Cardiac septum (tissue), 1 donor: Measurements from ENCODE around the gene SPR. TPM values are rescaled to one million over a fixed set of nuclear protein-coding genes. Genes with fewer than 3 reads are reported as not detected.
A peak's percentile ranks its signal among the peaks of the same experiment; 100 is the strongest.

Experiments used
- DNase-seq: peaks from one replicate; pipeline ENCODE4 v3.0.0-alpha.2; 2020; ENCODE audit warnings: low spot score
- intact Hi-C: fragments of 100-400 bp; cut with DNase I; formaldehyde crosslinking; loops from one replicate; pipeline ENCODE4 v1.14.0; 2022
- total RNA-seq: library from RNA; stranded (reverse); fragmentation: NEBNext Ultra II Directional; extraction: Animal tissue kit (Norgen Biotek cat#: 25700); gene quantifications from one replicate; pipeline ENCODE4 v1.2.1, GENCODE V29; 2021
- donor health status: DM: no; HTN: no; CAD: no.

SPR gene
- total RNA-seq, 1 donor from 2014 or later, result 35.4 TPM

DNA sequence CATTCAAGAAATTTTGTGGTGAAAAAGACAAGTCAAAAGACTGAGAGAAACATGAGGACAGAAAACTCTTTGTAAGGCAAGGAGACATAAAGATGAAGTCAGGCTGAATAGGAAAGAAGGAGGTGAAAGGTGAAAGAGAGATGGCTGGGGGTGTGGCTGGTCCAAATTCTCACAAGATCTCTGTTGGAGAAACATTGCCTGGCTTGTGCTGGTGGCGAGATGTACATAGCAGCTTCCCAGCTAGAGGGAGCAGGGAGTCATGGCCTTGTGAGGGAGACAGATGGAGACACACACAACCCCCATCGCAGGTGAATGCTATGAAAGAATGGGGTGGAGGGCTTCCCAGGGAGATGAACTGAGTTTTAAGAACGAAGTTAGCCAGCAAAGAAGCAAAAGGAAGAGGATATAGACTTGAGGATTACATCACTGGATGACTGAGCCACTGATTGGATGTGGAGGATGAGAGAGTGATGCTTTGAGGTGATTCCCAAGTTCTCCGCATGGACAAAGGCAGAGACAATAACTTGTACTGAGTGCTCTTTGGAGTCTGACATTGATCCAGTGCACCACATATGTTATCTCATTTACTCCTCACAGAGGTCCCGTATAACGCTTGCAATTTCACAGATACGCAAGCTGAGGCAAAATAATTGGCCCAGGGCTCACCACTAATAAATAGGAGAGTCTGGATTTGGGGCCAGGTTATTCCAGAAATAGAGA, 26.4 kb downstream of the SPR start:
- no peak for DNase-seq
- intact Hi-C loops, result no loop called here

DNA sequence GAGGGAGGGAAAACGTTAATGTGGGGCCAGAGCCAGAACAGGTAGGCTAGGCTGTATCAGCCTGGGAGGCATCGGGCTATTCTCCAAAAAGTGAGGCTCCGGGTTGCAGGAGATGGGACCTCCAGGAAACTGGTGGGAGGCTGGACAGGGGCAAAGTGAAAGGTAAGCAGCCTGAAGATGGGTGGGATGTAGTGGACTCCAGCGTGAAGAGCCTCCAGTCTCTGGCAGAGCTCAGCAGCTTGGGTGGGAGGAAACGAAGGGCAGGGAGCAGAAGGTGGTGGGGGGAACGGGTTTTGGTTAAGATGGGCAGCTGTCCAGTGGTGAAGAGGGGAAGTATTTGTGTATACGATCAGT, 27.0 kb downstream of the SPR start:
- intact Hi-C loops, result no loop called here
- no peak for DNase-seq

GRCh38 chr2:72914589-72915319, 27.5 kb downstream of the SPR start:
- DNase-seq, result no peak
- intact Hi-C loops, result no loop called here

DNA sequence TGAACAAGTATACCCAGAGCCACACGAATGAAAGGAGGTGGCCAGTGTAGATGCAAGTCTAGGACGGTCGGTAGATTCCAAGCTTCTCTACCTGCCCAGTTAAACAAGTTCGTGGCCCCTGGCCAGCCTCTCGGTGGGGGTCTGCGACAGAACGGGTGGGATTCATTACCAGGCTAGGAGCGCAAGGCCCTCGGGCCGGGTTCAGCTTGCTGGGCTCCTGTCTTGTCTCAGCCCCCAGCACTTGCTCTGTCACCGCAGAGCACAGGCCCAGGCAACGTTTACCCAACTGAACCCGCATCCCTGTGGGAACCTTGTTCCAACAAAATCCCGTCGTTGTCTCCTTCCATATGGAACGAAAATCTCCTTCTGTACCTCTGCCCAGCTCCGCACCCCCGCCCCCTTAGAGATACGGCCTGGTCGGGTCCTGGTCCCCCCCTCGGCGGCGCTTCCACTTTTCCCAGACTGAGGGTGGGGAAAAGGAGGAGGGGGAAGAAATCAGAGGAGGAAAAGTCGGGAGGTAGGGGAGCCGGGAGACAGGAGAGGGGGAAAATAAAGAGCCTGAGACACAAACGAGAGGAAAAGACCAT, 28.2 kb downstream of the SPR start:
- intact Hi-C loops, result no loop called here
- no peak for DNase-seq

DNA sequence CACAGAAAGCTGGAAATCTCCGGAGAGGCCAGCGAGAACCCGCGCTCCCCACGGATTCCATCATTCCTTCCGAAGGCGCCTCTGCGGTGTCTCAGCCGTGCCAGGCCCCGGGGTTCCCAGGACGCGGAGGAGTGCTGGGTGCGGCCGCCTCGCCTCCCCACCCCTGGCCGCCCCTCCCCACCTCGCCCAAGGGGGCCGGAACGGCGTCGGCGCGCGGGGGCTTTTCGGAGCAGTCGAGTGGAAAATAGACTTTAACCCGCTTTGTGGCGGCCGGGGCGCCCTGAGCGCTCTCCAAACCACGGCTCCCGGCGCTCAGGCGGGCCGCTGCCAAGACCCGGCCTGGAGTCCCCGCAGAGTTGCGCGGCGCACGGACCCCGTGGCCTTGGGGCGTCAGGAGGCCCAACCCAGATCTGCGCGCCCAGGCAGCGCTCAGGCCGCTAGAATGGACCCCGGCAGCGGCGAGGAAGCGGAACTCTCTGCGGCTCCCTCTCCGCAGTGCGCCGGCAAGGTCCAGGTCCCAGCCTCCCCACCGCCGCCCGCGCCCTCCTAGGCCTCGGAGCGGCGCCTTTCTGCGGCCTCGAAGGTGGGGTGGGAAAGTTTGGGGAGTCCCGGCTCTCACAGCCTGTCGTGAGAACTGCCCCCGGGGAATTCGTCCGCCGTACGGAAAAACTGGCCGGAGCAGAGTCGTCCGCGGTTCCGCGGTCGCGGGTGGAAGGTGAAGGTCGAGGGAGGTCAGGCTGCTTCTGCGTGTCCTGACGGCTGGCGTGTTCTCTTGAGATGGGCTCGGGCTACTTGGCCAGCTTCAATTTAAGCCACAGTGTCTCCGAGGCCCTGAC, 28.9 kb downstream of the SPR start:
- DNase-seq, result peak; percentile 74
- intact Hi-C loops, result no loop called here

GRCh38 chr2:72916743-72917137, 29.5 kb downstream of the SPR start:
- intact Hi-C loops, result no loop called here
- no peak for DNase-seq

- intact Hi-C loops, result no loop called here
Measured at GRCh38 chr2:72917138-72917876, 30.1 kb downstream of the SPR start, which contains the start of gene EMX1. Gene EMX1, plus strand, starts transcription at chr2:72917519. Its CDS starts 334 bp downstream, at chr2:72917853.

DNA sequence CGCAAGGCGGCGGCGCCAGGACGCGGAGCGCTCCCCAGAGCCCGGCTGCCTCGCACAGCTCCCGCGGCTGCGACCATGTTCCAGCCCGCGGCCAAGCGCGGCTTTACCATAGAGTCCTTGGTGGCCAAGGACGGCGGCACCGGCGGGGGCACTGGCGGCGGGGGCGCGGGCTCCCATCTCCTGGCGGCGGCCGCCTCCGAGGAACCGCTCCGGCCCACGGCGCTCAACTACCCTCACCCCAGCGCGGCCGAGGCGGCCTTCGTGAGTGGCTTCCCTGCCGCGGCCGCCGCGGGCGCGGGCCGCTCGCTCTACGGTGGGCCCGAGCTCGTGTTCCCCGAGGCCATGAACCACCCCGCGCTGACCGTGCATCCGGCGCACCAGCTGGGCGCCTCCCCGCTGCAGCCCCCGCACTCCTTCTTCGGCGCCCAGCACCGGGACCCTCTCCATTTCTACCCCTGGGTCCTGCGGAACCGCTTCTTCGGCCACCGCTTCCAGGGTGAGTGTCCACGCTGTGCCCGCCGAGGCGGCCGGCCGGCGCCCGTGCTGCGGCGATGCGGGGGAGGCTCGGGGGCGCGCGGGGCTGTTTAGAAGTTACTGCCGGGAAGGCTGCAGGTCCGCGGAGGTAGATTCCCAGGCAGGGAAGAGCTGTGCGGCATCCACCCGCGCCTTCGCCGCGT, 30.8 kb downstream of the SPR start:
- DNase-seq, result no peak
- intact Hi-C loops, result no loop called here

More at GRCh38 chr2:72917138-72917876, 30.1 kb downstream of the SPR start, which contains the start of gene EMX1:
- peak; percentile 69 for DNase-seq

- intact Hi-C loops, result no loop called here
- peak; percentile 63 for DNase-seq
Measured at GRCh38 chr2:72919414-72920317, 32.5 kb downstream of the SPR start.

DNA sequence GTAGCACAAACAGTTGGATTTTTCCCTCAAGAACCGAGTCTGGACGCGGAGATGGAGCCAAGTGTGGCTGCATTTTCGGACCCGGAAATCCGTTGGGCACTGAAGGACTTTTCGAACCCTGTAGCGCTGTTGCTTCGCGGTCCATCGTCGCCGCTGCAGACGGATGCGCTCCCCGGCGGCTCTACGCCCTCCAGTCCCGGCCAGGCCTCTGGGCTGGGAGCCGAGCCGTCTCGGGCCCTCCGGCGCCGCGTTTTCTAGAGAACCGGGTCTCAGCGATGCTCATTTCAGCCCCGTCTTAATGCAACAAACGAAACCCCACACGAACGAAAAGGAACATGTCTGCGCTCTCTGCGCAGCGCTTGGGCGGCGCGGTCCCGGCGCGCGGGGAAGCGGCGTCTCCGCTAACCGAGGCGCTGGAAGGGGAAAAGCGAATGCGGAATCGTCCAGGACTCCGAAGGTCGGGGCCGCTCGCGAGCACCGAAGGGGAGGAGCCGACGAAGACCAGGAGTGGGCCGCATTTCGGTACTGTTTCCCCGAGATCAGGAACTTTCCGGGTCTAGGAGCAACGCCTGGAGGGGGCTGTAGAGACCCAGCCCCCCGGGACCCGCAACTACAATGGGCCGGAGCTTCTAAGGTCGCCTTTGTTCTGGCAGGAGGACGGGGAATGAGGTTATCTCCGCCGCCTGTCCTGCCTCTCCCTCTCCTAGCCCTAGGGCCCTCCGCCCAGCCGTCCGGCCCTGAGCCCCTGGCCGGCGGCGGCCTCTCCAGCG, 33.3 kb downstream of the SPR start:
- DNase-seq, result no peak
- intact Hi-C loops, result no loop called here

- no peak for DNase-seq
- intact Hi-C loops, result no loop called here
Measured at GRCh38 chr2:72921088-72921851, 34.1 kb downstream of the SPR start.

DNA sequence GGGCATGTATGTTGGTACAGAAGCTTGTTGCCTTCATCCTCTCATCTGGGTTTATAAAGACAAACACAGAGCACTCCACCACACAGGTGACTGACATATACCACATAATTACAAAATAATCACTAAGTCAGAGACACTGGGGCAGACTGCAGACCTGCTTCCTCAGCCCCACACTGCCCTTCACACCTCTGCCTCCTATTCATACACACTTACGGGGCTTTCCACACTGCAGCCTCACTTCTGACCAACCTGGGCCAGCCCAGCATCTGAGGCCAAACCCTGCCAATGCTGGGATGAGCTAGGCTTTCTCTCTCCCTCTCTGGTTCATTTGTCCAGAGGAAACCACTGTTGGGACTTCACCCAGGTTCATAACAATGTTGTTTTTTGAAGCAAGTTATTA, 34.6 kb downstream of the SPR start:
- DNase-seq, result no peak
- intact Hi-C loops, result no loop called here

DNA sequence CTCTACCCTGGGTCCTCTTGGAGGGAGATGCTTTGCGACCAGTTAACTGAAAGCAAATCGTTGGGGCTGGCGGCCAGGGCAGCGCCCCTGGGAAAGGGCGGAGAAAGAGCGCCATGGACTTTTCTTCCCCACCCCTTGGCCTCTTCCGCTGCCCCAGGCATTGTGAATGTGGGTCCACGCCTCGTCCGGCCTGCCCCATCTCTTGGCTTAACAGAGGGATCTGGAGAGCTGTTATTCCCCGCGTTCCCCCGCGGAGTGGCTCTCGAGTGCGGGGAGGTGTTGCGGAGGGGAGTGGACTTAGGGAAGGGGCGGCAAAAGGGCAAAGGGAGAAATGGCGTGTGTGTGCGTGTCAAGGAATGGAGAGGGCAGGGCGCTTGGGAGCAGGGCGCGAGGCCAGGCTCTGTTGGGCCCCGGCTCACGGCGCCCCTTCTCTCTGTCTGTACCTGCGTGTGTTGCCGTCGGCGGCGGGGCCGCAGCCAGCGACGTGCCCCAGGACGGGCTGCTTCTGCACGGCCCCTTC, 36.7 kb downstream of the SPR start:
- intact Hi-C loops, result no loop called here
- no peak for DNase-seq

DNA sequence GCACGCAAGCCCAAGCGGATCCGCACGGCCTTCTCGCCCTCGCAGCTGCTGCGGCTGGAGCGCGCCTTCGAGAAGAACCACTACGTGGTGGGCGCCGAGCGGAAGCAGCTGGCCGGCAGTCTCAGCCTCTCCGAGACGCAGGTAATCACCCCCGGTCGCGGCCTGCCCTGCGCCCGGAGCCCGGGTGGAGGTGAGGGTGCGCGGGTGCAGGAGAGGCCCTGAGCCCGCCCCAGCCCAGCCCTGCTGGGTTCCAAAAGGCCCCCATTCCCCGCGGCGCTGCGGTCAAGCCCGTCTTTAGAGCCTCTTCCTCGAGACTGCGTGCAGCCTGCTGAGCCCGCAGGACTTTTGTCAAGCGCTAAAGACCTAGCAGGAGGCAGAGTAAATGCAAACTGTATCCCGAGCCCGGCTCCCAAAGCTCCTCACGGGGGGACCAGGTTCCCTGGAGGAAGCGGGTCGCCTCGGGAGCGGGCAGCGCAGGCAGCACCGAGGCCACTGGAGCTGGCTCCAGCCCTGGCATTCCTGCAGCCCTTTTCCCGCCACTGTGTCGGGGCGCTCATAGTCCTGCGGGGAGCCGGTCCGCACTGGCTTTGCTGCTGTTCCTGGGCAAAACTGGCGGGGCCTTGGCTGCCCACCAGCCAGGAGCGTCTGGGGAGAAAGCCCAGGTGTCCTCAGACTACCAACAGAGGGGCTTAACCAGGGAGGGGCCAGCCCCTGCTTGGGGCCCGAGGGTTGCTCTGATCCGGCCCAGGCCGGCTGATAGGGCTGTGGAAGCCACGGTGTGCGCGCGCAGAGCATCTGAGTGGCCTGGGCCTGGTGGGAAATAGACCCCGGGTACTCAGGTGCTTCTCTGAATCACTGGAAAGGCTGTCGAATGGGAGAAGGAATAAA, 37.4 kb downstream of the SPR start:
- DNase-seq, result peak; percentile 70
- intact Hi-C loops, result no loop called here

DNA sequence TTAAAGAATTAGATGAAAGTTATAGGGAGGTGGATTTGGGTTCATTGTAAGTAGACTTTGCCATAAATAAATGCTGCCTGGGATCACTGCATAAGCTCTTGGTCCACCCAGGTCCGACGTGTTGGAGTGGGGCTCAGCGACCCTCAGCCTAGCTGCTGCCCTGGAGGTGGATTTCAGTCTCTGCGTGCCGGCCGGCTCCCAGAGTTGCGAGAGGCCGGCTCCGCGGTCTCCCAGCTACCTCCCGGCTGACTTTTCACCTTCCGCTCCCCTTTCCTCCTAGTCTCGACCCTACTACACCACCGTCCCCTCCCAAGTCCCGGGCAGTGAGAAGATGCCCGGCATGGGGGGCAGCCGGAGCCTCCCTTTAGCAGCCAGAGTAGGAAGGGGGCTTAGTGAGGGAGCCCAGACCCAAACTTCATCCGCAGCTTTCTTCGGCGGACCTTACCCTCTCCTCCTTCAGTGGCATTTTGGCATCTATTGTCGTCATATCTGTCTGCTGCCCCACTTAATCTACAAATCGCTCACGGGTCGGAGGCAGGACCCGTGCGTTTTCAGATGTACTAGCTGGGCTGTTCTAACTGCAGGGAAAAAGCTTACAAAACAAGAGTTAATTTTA, 38.2 kb downstream of the SPR start:
- intact Hi-C loops, result no loop called here
- DNase-seq, result peak; percentile 66
